Measurements from ENCODE around the gene RAB6B. TPM values are rescaled to one million over a fixed set of nuclear protein-coding genes. Genes with fewer than 3 reads are reported as not detected.

RAB6B gene
- total and polyA plus RNA-seq, 2 of the 4 experiments (the other 2 are of a cell fraction), result 0.18 to 1.2 TPM

- intact Hi-C loops (cut with micrococcal nuclease), result no loop called here
- Histone ChIP-seq H3K9ac (ENCODE audit: low read depth, low read length) (no peak overlapping the region), H3K27me3 (ENCODE audit: control insufficient read depth, insufficient read depth, low read length) (peaks cover 19% of the 10 kb centered on the region), H3K23ac (ENCODE audit: low read depth, low read length) (no peak overlapping the region), H3K4me2 (ENCODE audit: low read depth, low read length) (no peak overlapping the region), H3K9me3 (ENCODE audit: control insufficient read depth, insufficient read depth, low read length) (no peaks in the 10 kb centered on the region), H4K5ac (ENCODE audit: low read depth, low read length) (no peak overlapping the region), H3K4me3 (ENCODE audit: insufficient read depth, low read depth, low read length) (no peak overlapping the region), H3K56ac (ENCODE audit: extremely low read depth, insufficient read depth, low read length) (no peak overlapping the region), H3K27ac (ENCODE audit: insufficient read depth, low read length) (no peak overlapping the region), H2AK9ac (replicated peaks; ENCODE audit: low read depth, low read length, poor library complexity) (no peak overlapping the region), H2BK20ac (ENCODE audit: low read depth, low read length) (no peak overlapping the region), H2BK5ac (ENCODE audit: low read depth, low read length, poor library complexity, severe bottlenecking) (no peak overlapping the region), H3K18ac (ENCODE audit: low read depth, low read length) (no peak overlapping the region), H3K36me3 (ENCODE audit: control insufficient read depth, insufficient read depth, low read length) (no peaks in the 10 kb centered on the region), H4K8ac (ENCODE audit: low read depth in 2 of 2, low read length in 2 of 2) (no peak overlapping the region), H4K20me1 (ENCODE audit: insufficient read depth, low read length) (no peaks in the 10 kb centered on the region; the same call in 1 of the 2 replicates), H2AK5ac (ENCODE audit: low read depth, low read length) (no peak overlapping the region), H3K4ac (ENCODE audit: low read depth, low read length) (no peak overlapping the region), H4K91ac (ENCODE audit: insufficient read depth, low read depth, low read length) (no peak overlapping the region), H3K4me1 (ENCODE audit: control insufficient read depth, insufficient read depth, low read length) (no peaks in the 10 kb centered on the region; the same call in 1 of the 2 replicates), H2AFZ (replicated peaks; ENCODE audit: low read length, poor library complexity) (no peak overlapping the region), H2BK120ac (ENCODE audit: low read depth, low read length) (no peak overlapping the region), H2BK15ac (ENCODE audit: low read depth, low read length) (no peak overlapping the region), H3K9me1 (ENCODE audit: insufficient read depth, low read length) (no peaks in the 10 kb centered on the region), H3K79me1 (ENCODE audit: low read depth in 1 of 2, low read length in 2 of 2) (no peaks in the 10 kb centered on the region), H3K14ac (replicated peaks; ENCODE audit: low read depth, low read length) (no peak overlapping the region)
- WGBS, 2 experiments (ENCODE audit: extremely low coverage in 2 of 2, insufficient read length in 1 of 2), result 80% methylated on average over 1 of the region's 4 CpGs; no CpG with 5 or more reads in 1 of the 2 experiments
- ATAC-seq (ENCODE audit: low read depth) (no peak), DNase-seq (no peak)
- BruUV-seq (replicated peaks), result no TSS peak
- TF ChIP-seq CHD1 (IDR thresholded peaks at IDR 0.05; ENCODE audit: low read depth, low read length) (no peak), ELK1 (IDR thresholded peaks at IDR 0.05; ENCODE audit: borderline replicate concordance, low read depth, low read length) (no peak), SMC3 (IDR thresholded peaks at IDR 0.05; ENCODE audit: low read depth, low read length) (no peak), USF2 (IDR thresholded peaks at IDR 0.05; ENCODE audit: low read depth, low read length) (no peak), RCOR1 (IDR thresholded peaks at IDR 0.05; ENCODE audit: insufficient replicate concordance, low read length) (no peak), FOS (IDR thresholded peaks at IDR 0.05; ENCODE audit: low read depth, low read length) (no peak), CTCF (conservative IDR thresholded peaks at IDR 0.05; ENCODE audit: low read depth, low read length) (no peak), MAZ (IDR thresholded peaks at IDR 0.05; ENCODE audit: borderline replicate concordance, low read depth, low read length) (no peak)
- dilution Hi-C loops (cut with HindIII; ENCODE audit: low sequenced_read_pairs, unreplicated experiment), result no loop called here
- ChIA-PET CTCF (no interaction called here), POLR2A (ENCODE audit: unreplicated experiment) (no interaction called here)
- in situ Hi-C loops (cut with MboI; ENCODE audit: low sequenced_read_pairs), result no loop called here
These were observed 50.6 kb downstream of the RAB6B start for GRCh38 chr3:133845127-133845526.
